Brain microvascular endothelial cell (primary cell): ENCODE measurements around the gene MYBL2.

Experiments
- DNase-seq: peaks from one replicate; pipeline ENCODE4 v3.0.0-alpha.2; 2020
- H3K27ac ChIP-seq: fragments of 250-450 bp; sonication (Bioruptor Pico); 2 replicates; pipeline ENCODE4 v1.5.1; 2020; ENCODE audit warnings: mild to moderate bottlenecking, moderate library complexity
- H3K27me3 ChIP-seq: fragments of 250-450 bp; sonication (Bioruptor Pico); replicated peaks from 2 replicates; pipeline ENCODE4 v1.5.1; 2020; ENCODE audit warnings: mild to moderate bottlenecking
- H3K36me3 ChIP-seq: fragments of 250-450 bp; sonication (Bioruptor Pico); replicated peaks from 2 replicates; pipeline ENCODE4 v1.5.1; 2020; ENCODE audit warnings: mild to moderate bottlenecking
- H3K4me3 ChIP-seq: 2 replicates; pipeline ENCODE4 v1.5.1; 2011; ENCODE audit warnings: low read depth, mild to moderate bottlenecking, control low read depth, low read length, moderate library complexity
- in situ Hi-C: cut with HindIII; loops from 2 replicates; pipeline ENCODE4 v1.10.0; 2017; ENCODE audit warnings: low sequenced_read_pairs, low pct_ligation_motif_present
- TF ChIP-seq, protein P1 (sequence below): IDR thresholded peaks from 2 replicates; pipeline ENCODE4 v1.5.1; 2011; ENCODE audit warnings: low read depth, mild to moderate bottlenecking, moderate library complexity, low read length, control low read depth, inconsistent platforms; ENCODE audit errors: missing control alignments

MYBL2 gene

GRCh38 chr20:43716757-43717615 is 50.1 kb downstream of the MYBL2 start:
- in situ Hi-C loops: no loop called here
- H3K27me3 ChIP-seq: no peaks in the 10 kb centered on the region
- no peak overlapping the region for H3K27ac ChIP-seq
- no peak for DNase-seq
- H3K4me3 ChIP-seq: no peak overlapping the region
- TF ChIP-seq, protein P1, sequence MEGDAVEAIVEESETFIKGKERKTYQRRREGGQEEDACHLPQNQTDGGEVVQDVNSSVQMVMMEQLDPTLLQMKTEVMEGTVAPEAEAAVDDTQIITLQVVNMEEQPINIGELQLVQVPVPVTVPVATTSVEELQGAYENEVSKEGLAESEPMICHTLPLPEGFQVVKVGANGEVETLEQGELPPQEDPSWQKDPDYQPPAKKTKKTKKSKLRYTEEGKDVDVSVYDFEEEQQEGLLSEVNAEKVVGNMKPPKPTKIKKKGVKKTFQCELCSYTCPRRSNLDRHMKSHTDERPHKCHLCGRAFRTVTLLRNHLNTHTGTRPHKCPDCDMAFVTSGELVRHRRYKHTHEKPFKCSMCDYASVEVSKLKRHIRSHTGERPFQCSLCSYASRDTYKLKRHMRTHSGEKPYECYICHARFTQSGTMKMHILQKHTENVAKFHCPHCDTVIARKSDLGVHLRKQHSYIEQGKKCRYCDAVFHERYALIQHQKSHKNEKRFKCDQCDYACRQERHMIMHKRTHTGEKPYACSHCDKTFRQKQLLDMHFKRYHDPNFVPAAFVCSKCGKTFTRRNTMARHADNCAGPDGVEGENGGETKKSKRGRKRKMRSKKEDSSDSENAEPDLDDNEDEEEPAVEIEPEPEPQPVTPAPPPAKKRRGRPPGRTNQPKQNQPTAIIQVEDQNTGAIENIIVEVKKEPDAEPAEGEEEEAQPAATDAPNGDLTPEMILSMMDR: no peak
- H3K36me3 ChIP-seq: no peaks in the 10 kb centered on the region

DNA sequence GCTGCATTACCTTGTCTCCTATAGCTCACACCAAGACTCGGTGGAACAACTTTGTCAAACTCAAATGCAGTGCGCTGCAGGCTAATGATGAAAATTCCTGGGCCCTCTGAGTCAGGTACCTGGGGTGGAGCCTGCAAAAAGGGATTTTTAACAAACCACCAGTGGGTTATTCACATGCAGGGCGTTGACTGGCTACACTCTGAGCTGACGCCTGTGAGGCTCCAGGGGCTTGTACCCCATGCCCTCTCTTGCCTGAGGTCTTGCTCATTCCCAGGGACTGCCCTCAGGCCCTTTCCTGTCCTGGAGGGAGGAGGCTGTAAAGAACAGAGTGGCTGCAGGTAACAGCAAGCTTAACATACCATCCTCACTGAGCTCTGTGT is 50.7 kb downstream of the MYBL2 start:
- Histone ChIP-seq H3K36me3 (no peaks in the 10 kb centered on the region), H3K27me3 (no peaks in the 10 kb centered on the region), H3K4me3 (no peak overlapping the region), H3K27ac (no peak overlapping the region)
- TF ChIP-seq, protein P1: no peak
- DNase-seq: no peak
- in situ Hi-C loops: no loop called here

DNA sequence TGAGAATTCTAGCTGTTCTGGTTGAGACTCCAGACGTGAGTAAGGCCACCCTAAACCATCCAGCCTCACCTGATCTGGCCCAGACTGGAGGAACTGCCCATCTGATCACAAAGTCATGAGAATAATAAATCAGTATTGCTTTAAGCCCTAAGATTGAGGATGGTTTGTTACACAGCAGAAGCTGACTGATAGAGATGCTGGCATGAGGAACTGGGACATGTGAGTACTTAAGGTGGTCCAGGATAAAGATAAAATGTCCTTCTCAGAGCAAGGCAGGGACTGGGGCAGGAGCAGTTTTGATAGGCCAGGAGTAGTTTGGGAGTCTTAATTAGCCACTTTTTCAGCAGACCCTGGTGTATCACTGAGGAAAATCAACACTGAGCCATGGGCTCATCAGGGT is 53.1 kb downstream of the MYBL2 start:
- TF ChIP-seq, protein P1: no peak
- Histone ChIP-seq H3K27ac (no peak overlapping the region), H3K27me3 (no peaks in the 10 kb centered on the region), H3K4me3 (no peak overlapping the region), H3K36me3 (no peaks in the 10 kb centered on the region)
- DNase-seq: no peak
- in situ Hi-C loops: no loop called here

- in situ Hi-C loops: no loop called here
- H3K27ac ChIP-seq: no peak overlapping the region
These were observed 54.1 kb downstream of the MYBL2 start for GRCh38 chr20:43721097-43721428.

DNA sequence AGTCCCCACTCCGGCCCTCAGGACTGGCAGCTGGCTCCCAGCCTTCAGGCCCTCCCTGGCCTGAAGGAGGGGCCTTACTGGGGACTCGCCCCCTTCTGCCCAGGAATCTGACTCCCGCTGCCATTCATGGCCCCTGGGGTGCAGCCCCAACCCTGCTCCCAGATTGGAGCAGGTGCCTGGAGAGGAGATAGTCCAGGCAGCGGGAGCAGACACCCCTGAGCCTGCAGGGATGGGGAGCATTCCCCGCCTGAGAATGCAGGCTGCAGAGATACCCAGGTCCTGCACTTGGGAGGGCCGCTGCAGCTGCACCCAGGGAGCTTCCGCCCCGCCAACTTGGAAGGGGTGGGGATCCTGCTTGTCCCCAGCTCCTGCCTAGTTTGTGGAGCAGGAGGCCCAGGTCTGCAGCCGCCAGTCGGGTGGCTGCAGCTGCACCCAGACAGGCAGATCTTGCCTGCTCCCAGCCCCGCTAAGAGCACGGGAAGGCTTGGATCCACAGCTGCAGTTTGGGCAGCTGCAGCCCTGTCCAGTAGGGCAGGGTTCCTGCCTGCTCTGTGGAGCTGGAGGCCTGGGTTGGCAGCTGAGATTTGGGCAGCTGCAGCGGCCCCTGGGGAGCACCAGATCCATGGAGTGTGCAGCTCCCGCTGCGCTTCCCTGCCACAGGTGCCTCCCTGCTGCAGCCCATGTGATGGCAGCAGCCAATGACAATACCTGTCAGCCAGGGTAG is 54.7 kb downstream of the MYBL2 start:
- in situ Hi-C loops: no loop called here
- Histone ChIP-seq H3K27ac (no peak overlapping the region), H3K27me3 (no peaks in the 10 kb centered on the region), H3K36me3 (no peaks in the 10 kb centered on the region), H3K4me3 (no peak overlapping the region)
- DNase-seq: no peak
- TF ChIP-seq, protein P1: no peak

More at GRCh38 chr20:43721097-43721428, 54.1 kb downstream of the MYBL2 start:
- no peak for DNase-seq
- TF ChIP-seq, protein P1: no peak
- no peak overlapping the region for H3K4me3 ChIP-seq
- H3K27me3 ChIP-seq: no peaks in the 10 kb centered on the region
- H3K36me3 ChIP-seq: no peaks in the 10 kb centered on the region
